Measurements from ENCODE around the gene TBCE.
A peak's percentile ranks its signal among the peaks of the same experiment; 100 is the strongest.
"Not testable (repeated sequence)": the region's sequence is repeated elsewhere in the genome, so short reads cannot be mapped to it uniquely, and the experiment has no call there.

TBCE gene

GRCh38 chr1:235351898-235352297, 15.3 kb upstream of the TBCE start:
- DNase-seq (ENCODE audit: low read depth), result no peak

- no peak for DNase-seq (ENCODE audit: low read depth)
Measured at GRCh38 chr1:235357485-235358373, 9.5 kb upstream of the TBCE start.

- DNase-seq (ENCODE audit: low read depth), result no peak
Measured at GRCh38 chr1:235358899-235359298, 8.3 kb upstream of the TBCE start.

GRCh38 chr1:235364189-235364588, 3.0 kb upstream of the TBCE start:
- not testable (repeated sequence) for DNase-seq (ENCODE audit: low read depth)

GRCh38 chr1:235366286-235366685, 941 bp upstream of the TBCE start:
- DNase-seq (ENCODE audit: low read depth), result no peak

- no peak for DNase-seq (ENCODE audit: low read depth)
Measured at GRCh38 chr1:235368428-235368827, 1.2 kb downstream of the TBCE start.

- DNase-seq (ENCODE audit: low read depth), result no peak
Measured at GRCh38 chr1:235369802-235370201, 2.6 kb downstream of the TBCE start.

GRCh38 chr1:235375919-235376605, 8.8 kb downstream of the TBCE start:
- DNase-seq (ENCODE audit: low read depth), result no peak

GRCh38 chr1:235378134-235378735, 11.0 kb downstream of the TBCE start:
- DNase-seq (ENCODE audit: low read depth), result not testable (repeated sequence)

GRCh38 chr1:235381955-235382739, 14.9 kb downstream of the TBCE start:
- DNase-seq (ENCODE audit: low read depth), result not testable (repeated sequence)

- DNase-seq (ENCODE audit: low read depth), result not testable (repeated sequence)
Measured at GRCh38 chr1:235385633-235386032, 18.4 kb downstream of the TBCE start.

GRCh38 chr1:235391874-235392273, 24.6 kb downstream of the TBCE start:
- DNase-seq (ENCODE audit: low read depth), result no peak

GRCh38 chr1:235397733-235398132, 30.5 kb downstream of the TBCE start:
- DNase-seq (ENCODE audit: low read depth), result peak; percentile 97

- no peak for DNase-seq (ENCODE audit: low read depth)
Measured at GRCh38 chr1:235399661-235400060, 32.4 kb downstream of the TBCE start.

- DNase-seq (ENCODE audit: low read depth), result no peak
Measured at GRCh38 chr1:235401251-235401650, 34.0 kb downstream of the TBCE start.

GRCh38 chr1:235402457-235403200, 35.4 kb downstream of the TBCE start:
- DNase-seq (ENCODE audit: low read depth), result peak; percentile 48

- peak; percentile 81 for DNase-seq (ENCODE audit: low read depth)
Measured at GRCh38 chr1:235403593-235403992, 36.4 kb downstream of the TBCE start.

- DNase-seq (ENCODE audit: low read depth), result peak; percentile 96
Measured at GRCh38 chr1:235404190-235404589, 37.0 kb downstream of the TBCE start.

GRCh38 chr1:235407419-235407818, 40.2 kb downstream of the TBCE start:
- DNase-seq (ENCODE audit: low read depth), result no peak

GRCh38 chr1:235408503-235408960, 41.3 kb downstream of the TBCE start:
- DNase-seq (ENCODE audit: low read depth), result peak; percentile 88
